GM23338 (cell line): ENCODE measurements around the gene ZNF211. TPM values are rescaled to one million over a fixed set of nuclear protein-coding genes. Genes with fewer than 3 reads are reported as not detected.
A peak's percentile ranks its signal among the peaks of the same experiment; 100 is the strongest.

Experiments
- ATAC-seq: fragments of 200-7000 bp; cut with Tn5 transposase; 3 replicates; pipeline ENCODE4 v1.9.1; 2020
- DNase-seq: peaks from one replicate; pipeline ENCODE4 v3.0.0-alpha.2; 2015; ENCODE audit warnings: low spot score
- H2AFZ ChIP-seq: fragments of 200-600 bp; sonication (generic); 2 replicates; pipeline ENCODE4 v1.8.0; 2016; ENCODE audit warnings: antibody characterized with exemption, mild to moderate bottlenecking, moderate library complexity
- H3F3A ChIP-seq: fragments of 200-600 bp; sonication (generic); replicated peaks from 2 replicates; pipeline ENCODE4 v1.8.0; 2017; ENCODE audit warnings: antibody characterized with exemption, mixed run types, low read depth
- H3K27ac ChIP-seq: fragments of 200-600 bp; sonication (generic); 2 replicates; pipeline ENCODE4 v1.6.1; 2016; ENCODE audit warnings: low read depth
- H3K27me3 ChIP-seq: fragments of 200-600 bp; sonication (generic); 2 replicates; pipeline ENCODE4 v1.8.0; 2016; ENCODE audit warnings: mild to moderate bottlenecking, mixed run types, moderate library complexity; ENCODE audit not compliant: insufficient read depth
- H3K36me3 ChIP-seq: fragments of 200-600 bp; sonication (generic); 2 replicates; pipeline ENCODE4 v1.8.0; 2016; ENCODE audit warnings: mild to moderate bottlenecking; ENCODE audit not compliant: insufficient read depth
- H3K4me1 ChIP-seq: fragments of 200-600 bp; sonication (generic); 2 replicates; pipeline ENCODE4 v1.8.0; 2016; ENCODE audit warnings: mild to moderate bottlenecking, moderate library complexity; ENCODE audit not compliant: insufficient read depth
- H3K4me2 ChIP-seq: fragments of 200-600 bp; sonication (generic); 2 replicates; pipeline ENCODE4 v1.7.1; 2017; ENCODE audit warnings: mixed run types
- H3K4me3 ChIP-seq: fragments of 200-600 bp; sonication (generic); 2 replicates; pipeline ENCODE4 v1.6.1; 2016; ENCODE audit warnings: mixed run types
- H3K79me2 ChIP-seq: fragments of 200-600 bp; sonication (generic); replicated peaks from 2 replicates; pipeline ENCODE4 v1.8.0; 2017; ENCODE audit warnings: mild to moderate bottlenecking; ENCODE audit not compliant: insufficient read depth
- H3K9me2 ChIP-seq: fragments of 200-600 bp; sonication (generic); 2 replicates; pipeline ENCODE4 v1.8.0; 2017; ENCODE audit not compliant: insufficient read depth
- H4K20me1 ChIP-seq: fragments of 200-600 bp; sonication (generic); replicated peaks from 2 replicates; pipeline ENCODE4 v1.8.0; 2017; ENCODE audit warnings: mild to moderate bottlenecking; ENCODE audit not compliant: insufficient read depth
- H3K27ac Mint-ChIP-seq: 2 replicates; pipeline ENCODE4 v1.8.0; 2020; ENCODE audit warnings: inconsistent platforms, mild to moderate bottlenecking, moderate library complexity, mixed read lengths
- H3K27me3 Mint-ChIP-seq: 3 replicates; pipeline ENCODE4 v1.8.0; 2022; ENCODE audit warnings: low read depth, mild to moderate bottlenecking, moderate library complexity, mixed read lengths, inconsistent platforms; ENCODE audit not compliant: insufficient read depth, poor library complexity
- H3K36me3 Mint-ChIP-seq: 3 replicates; pipeline ENCODE4 v1.8.0; 2021; ENCODE audit warnings: low read depth, mild to moderate bottlenecking, inconsistent platforms, moderate library complexity, mixed read lengths
- H3K4me1 Mint-ChIP-seq: 3 replicates; pipeline ENCODE4 v1.8.0; 2020; ENCODE audit warnings: mild to moderate bottlenecking, inconsistent platforms, mixed read lengths
- H3K4me3 Mint-ChIP-seq: 3 replicates; pipeline ENCODE4 v1.8.0; 2021; ENCODE audit warnings: moderate library complexity, mild to moderate bottlenecking, inconsistent platforms, mixed read lengths
- H3K9me3 Mint-ChIP-seq: 3 replicates; pipeline ENCODE4 v1.8.0; 2020; ENCODE audit warnings: moderate library complexity, mild to moderate bottlenecking, inconsistent platforms, mixed read lengths
- CREB1 ChIP-seq: fragments of 250-450 bp; sonication (Bioruptor Pico); IDR thresholded peaks from 2 replicates; pipeline ENCODE4 v1.5.0; 2020; ENCODE audit warnings: low read depth, mild to moderate bottlenecking, moderate library complexity
- EZH2 ChIP-seq: fragments of 200-600 bp; sonication (generic); IDR thresholded peaks from one replicate; pipeline ENCODE4 v1.8.0; 2017; ENCODE audit warnings: antibody characterized with exemption, mild to moderate bottlenecking, low read depth; ENCODE audit not compliant: unreplicated experiment
- EZH2phosphoT487 ChIP-seq: fragments of 200-600 bp; sonication (generic); IDR thresholded peaks from one replicate; pipeline ENCODE4 v1.8.1; 2018; ENCODE audit warnings: antibody characterized with exemption; ENCODE audit not compliant: unreplicated experiment
- STAT1 ChIP-seq: IDR thresholded peaks from one replicate; pipeline ENCODE4 v1.6.1; 2016; ENCODE audit warnings: antibody characterized with exemption; ENCODE audit not compliant: unreplicated experiment
- polyA plus RNA-seq: library from polyadenylated mRNA; unstranded; fragments of >200 nt; fragmentation: Nextera tagmentation; extraction: Ambion mirVana; gene quantifications from 2 replicates; pipeline ENCODE4 v1.2.1, GENCODE V29; 2016
- total RNA-seq: library from RNA; depleted of rRNA; stranded (reverse); fragments of >200 nt; shearing (Covaris generic); gene quantifications from 2 replicates; pipeline ENCODE4 v1.2.3, GENCODE V29; 2014
- TF ChIP-seq, protein P1 (sequence below): fragments of 250-450 bp; sonication (Bioruptor Pico); IDR thresholded peaks from 2 replicates; pipeline ENCODE4 v1.5.0; 2020; ENCODE audit warnings: mild to moderate bottlenecking, moderate library complexity
- TF ChIP-seq, protein P2 (sequence below): IDR thresholded peaks from one replicate; pipeline ENCODE4 v1.6.1; 2018; ENCODE audit warnings: antibody characterized with exemption; ENCODE audit not compliant: unreplicated experiment
- TF ChIP-seq, protein P3 (sequence below): IDR thresholded peaks from 2 replicates; pipeline ENCODE4 v1.6.1; 2016; ENCODE audit warnings: antibody characterized with exemption

The ZNF211 gene
- total and polyA plus RNA-seq, 2 experiments from 2014 or later: 9.7 to 13.8 TPM

DNA sequence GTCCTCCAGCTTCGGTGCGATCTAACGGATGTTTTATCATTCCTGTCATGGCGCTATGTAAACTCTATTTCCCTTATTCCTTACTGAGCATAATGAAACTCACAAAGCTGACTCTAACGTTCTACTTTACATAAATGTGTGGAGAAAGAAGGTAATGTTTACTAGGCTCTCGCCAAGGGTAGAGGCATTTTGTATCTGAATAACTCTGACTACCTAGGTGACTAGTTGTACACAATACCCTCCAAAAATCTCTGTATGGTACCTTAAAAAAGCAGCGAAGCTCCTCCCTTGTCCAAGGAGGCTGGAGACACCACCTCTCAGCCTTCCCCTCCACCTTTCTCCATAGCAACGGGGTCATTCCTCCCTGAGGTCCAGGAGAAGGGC, 33.6 kb upstream of the ZNF211 start (continued):
- TF ChIP-seq, protein P1, sequence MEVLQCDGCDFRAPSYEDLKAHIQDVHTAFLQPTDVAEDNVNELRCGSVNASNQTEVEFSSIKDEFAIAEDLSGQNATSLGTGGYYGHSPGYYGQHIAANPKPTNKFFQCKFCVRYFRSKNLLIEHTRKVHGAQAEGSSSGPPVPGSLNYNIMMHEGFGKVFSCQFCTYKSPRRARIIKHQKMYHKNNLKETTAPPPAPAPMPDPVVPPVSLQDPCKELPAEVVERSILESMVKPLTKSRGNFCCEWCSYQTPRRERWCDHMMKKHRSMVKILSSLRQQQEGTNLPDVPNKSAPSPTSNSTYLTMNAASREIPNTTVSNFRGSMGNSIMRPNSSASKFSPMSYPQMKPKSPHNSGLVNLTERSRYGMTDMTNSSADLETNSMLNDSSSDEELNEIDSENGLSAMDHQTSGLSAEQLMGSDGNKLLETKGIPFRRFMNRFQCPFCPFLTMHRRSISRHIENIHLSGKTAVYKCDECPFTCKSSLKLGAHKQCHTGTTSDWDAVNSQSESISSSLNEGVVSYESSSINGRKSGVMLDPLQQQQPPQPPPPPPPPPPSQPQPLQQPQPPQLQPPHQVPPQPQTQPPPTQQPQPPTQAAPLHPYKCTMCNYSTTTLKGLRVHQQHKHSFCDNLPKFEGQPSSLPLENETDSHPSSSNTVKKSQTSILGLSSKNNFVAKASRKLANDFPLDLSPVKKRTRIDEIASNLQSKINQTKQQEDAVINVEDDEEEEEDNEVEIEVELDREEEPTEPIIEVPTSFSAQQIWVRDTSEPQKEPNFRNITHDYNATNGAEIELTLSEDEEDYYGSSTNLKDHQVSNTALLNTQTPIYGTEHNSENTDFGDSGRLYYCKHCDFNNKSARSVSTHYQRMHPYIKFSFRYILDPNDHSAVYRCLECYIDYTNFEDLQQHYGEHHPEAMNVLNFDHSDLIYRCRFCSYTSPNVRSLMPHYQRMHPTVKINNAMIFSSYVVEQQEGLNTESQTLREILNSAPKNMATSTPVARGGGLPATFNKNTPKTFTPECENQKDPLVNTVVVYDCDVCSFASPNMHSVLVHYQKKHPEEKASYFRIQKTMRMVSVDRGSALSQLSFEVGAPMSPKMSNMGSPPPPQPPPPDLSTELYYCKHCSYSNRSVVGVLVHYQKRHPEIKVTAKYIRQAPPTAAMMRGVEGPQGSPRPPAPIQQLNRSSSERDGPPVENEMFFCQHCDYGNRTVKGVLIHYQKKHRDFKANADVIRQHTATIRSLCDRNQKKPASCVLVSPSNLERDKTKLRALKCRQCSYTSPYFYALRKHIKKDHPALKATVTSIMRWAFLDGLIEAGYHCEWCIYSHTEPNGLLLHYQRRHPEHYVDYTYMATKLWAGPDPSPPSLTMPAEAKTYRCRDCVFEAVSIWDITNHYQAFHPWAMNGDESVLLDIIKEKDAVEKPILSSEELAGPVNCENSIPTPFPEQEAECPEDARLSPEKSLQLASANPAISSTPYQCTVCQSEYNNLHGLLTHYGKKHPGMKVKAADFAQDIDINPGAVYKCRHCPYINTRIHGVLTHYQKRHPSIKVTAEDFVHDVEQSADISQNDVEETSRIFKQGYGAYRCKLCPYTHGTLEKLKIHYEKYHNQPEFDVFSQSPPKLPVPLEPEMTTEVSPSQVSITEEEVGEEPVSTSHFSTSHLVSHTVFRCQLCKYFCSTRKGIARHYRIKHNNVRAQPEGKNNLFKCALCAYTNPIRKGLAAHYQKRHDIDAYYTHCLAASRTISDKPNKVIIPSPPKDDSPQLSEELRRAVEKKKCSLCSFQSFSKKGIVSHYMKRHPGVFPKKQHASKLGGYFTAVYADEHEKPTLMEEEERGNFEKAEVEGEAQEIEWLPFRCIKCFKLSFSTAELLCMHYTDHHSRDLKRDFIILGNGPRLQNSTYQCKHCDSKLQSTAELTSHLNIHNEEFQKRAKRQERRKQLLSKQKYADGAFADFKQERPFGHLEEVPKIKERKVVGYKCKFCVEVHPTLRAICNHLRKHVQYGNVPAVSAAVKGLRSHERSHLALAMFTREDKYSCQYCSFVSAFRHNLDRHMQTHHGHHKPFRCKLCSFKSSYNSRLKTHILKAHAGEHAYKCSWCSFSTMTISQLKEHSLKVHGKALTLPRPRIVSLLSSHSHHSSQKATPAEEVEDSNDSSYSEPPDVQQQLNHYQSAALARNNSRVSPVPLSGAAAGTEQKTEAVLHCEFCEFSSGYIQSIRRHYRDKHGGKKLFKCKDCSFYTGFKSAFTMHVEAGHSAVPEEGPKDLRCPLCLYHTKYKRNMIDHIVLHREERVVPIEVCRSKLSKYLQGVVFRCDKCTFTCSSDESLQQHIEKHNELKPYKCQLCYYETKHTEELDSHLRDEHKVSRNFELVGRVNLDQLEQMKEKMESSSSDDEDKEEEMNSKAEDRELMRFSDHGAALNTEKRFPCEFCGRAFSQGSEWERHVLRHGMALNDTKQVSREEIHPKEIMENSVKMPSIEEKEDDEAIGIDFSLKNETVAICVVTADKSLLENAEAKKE: no peak
- TF ChIP-seq STAT1: no peak

DNA sequence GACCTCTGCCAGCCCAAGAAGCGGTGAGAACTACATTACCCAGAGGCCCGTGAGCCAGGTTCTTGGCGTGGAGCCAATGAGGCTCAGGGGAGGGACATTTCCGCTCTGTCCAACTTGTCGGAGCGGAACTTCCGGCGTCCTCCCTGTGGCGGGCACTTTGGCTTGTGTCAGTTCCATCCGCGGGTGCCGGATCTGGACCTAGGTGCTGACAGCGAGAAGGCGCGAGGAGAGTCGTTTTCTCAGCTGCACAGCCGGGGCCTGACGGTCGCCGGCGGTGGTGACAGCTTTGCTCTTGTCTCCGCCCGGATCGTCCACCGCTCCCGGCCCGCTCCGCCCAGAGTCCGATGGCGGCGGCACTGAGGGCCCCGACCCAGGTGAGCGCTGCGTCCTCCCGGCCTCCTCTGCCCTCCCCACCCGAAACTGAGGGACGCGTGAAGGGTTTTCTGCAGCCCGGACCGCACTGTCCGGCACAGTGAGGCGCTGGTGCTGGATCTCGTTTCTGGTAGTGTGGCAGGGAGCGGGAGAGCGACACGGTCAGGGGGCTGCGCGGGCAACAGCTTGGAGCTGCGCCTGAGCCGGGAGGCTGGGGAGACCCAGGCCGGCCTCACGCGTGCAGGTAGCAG, 33.1 kb upstream of the ZNF211 start, which contains the start of gene ZNF530:
Gene ZNF530 (plus strand): TSS at position 125 of the 623 bp plus-strand sequence. CDS start 4,461 bp downstream, outside the sequence.
- Mint-ChIP-seq H3K27ac (no peak within 1 kb of the TSS), H3K4me3 (peak within 1 kb of the TSS; percentile 82)
- H3K27ac ChIP-seq: no peak within 1 kb of the TSS
- TF ChIP-seq EZH2phosphoT487 (no peak), CREB1 (peak; percentile 50; the same call in 1 of the 2 replicates), EZH2 (no peak), STAT1 (no peak)
- TF ChIP-seq, protein P2, sequence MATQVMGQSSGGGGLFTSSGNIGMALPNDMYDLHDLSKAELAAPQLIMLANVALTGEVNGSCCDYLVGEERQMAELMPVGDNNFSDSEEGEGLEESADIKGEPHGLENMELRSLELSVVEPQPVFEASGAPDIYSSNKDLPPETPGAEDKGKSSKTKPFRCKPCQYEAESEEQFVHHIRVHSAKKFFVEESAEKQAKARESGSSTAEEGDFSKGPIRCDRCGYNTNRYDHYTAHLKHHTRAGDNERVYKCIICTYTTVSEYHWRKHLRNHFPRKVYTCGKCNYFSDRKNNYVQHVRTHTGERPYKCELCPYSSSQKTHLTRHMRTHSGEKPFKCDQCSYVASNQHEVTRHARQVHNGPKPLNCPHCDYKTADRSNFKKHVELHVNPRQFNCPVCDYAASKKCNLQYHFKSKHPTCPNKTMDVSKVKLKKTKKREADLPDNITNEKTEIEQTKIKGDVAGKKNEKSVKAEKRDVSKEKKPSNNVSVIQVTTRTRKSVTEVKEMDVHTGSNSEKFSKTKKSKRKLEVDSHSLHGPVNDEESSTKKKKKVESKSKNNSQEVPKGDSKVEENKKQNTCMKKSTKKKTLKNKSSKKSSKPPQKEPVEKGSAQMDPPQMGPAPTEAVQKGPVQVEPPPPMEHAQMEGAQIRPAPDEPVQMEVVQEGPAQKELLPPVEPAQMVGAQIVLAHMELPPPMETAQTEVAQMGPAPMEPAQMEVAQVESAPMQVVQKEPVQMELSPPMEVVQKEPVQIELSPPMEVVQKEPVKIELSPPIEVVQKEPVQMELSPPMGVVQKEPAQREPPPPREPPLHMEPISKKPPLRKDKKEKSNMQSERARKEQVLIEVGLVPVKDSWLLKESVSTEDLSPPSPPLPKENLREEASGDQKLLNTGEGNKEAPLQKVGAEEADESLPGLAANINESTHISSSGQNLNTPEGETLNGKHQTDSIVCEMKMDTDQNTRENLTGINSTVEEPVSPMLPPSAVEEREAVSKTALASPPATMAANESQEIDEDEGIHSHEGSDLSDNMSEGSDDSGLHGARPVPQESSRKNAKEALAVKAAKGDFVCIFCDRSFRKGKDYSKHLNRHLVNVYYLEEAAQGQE: no peak
- TF ChIP-seq, protein P3, sequence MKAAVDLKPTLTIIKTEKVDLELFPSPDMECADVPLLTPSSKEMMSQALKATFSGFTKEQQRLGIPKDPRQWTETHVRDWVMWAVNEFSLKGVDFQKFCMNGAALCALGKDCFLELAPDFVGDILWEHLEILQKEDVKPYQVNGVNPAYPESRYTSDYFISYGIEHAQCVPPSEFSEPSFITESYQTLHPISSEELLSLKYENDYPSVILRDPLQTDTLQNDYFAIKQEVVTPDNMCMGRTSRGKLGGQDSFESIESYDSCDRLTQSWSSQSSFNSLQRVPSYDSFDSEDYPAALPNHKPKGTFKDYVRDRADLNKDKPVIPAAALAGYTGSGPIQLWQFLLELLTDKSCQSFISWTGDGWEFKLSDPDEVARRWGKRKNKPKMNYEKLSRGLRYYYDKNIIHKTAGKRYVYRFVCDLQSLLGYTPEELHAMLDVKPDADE: peak; percentile 91

More for the DNA sequence above, 33.1 kb upstream of the ZNF211 start, which contains the start of gene ZNF530:
- Mint-ChIP-seq H3K9me3 (peaks cover 3% of the 10 kb centered on the region; the same call in 2 of the 3 replicates), H3K27me3 (peaks cover 5% of the 10 kb centered on the region), H3K4me1 (peaks cover 3% of the 10 kb centered on the region; the same call in 2 of the 3 replicates), H3K36me3 (peaks cover 31% of the 10 kb centered on the region)
- Histone ChIP-seq H3K4me3 (peak within 1 kb of the TSS; percentile 96), H3K36me3 (no peaks in the 10 kb centered on the region), H3K4me1 (no peaks in the 10 kb centered on the region), H3K4me2 (peak within 1 kb of the TSS; percentile 94), H3F3A (no peaks in the 10 kb centered on the region), H4K20me1 (no peaks in the 10 kb centered on the region), H3K79me2 (peaks cover 16% of the 10 kb centered on the region; the same call in 1 of the 2 replicates), H3K9me2 (0 out of 2 replicates have a peak, but pooled peaks cover 6% of the 10 kb centered on the region), H3K27me3 (no peaks in the 10 kb centered on the region), H2AFZ (peak within 1 kb of the TSS; percentile 99)
- DNase-seq (peak; percentile 97), ATAC-seq (peak; percentile 100)
